Thyroid gland (tissue), 4 donors: ENCODE measurements around the gene FHOD3. TPM values are rescaled to one million over a fixed set of nuclear protein-coding genes. Genes with fewer than 3 reads are reported as not detected.

ENCODE experiments used
- DNase-seq, 2 donors: peaks; one replicate each; pipeline ENCODE4 v3.0.0-alpha.2; 2019
- H3K27ac ChIP-seq, 3 donors: fragments of 200-600 bp; sonication (generic); 1 replicate in 2 of 3; 2 replicates in 1 of 3; pipeline ENCODE4 v1.5.1; 2016 to 2019; ENCODE audit warnings: mild to moderate bottlenecking in 1 of 3, moderate library complexity in 1 of 3
- H3K27me3 ChIP-seq: fragments of 200-600 bp; sonication (generic); one replicate; pipeline ENCODE4 v1.5.1; 2019
- H3K36me3 ChIP-seq, 2 donors: fragments of 200-600 bp; sonication (generic); one replicate each; pipeline ENCODE4 v1.5.1; 2016 to 2019
- H3K4me1 ChIP-seq, 2 donors: fragments of 200-600 bp; sonication (generic); one replicate each; pipeline ENCODE4 v1.5.1; 2017 to 2019
- H3K4me3 ChIP-seq, 3 donors: fragments of 200-600 bp; sonication (generic); replicated peaks in 1 of 3; 1 replicate in 2 of 3; 2 replicates in 1 of 3; pipeline ENCODE4 v1.5.1; 2016; ENCODE audit warnings: mild to moderate bottlenecking in 1 of 3
- H3K9me3 ChIP-seq: fragments of 200-600 bp; sonication (generic); one replicate; pipeline ENCODE4 v1.5.1; 2017
- CTCF ChIP-seq, 6 experiments: fragments of 200-600 bp in 3 of 6; fragments of 450-650 bp in 3 of 6; sonication (generic) in 3 of 6; IDR thresholded peaks; one replicate each; pipeline ENCODE4 v1.5.1; 2016 to 2019; ENCODE audit warnings: antibody characterized with exemption in 6 of 6, mild to moderate bottlenecking in 2 of 6, inconsistent platforms in 1 of 6, moderate library complexity in 1 of 6
- POLR2A ChIP-seq, 2 donors: fragments of 450-650 bp; IDR thresholded peaks; one replicate each; pipeline ENCODE4 v1.6.1; 2017; ENCODE audit warnings: antibody characterized with exemption in 2 of 2, mild to moderate bottlenecking in 2 of 2, moderate library complexity in 1 of 2
- WGBS, 2 donors: methylation state at CpG; one replicate each; pipeline ENCODE4 v1.1.5; 2017; 5-methylcytosine and 5-hydroxymethylcytosine counted together
- intact Hi-C: fragments of 100-400 bp; cut with DNase I; formaldehyde crosslinking; loops from one replicate; pipeline ENCODE4 v1.15.1; 2023
- total RNA-seq, 4 donors: library from RNA; depleted of rRNA; stranded (reverse); fragments of >200 nt; gene quantifications; one replicate each; pipeline ENCODE4 v1.2.3, GENCODE V29; 2016

The FHOD3 gene
- total RNA-seq, 4 donors from 2014 or later, result 1.6 to 6.9 (median 4.8) TPM

- H3K9me3 ChIP-seq, result no peaks in the 10 kb centered on the region
- TF ChIP-seq POLR2A (IDR thresholded peaks at IDR 0.05) (no peak), CTCF (IDR thresholded peaks at IDR 0.05) (no peak)
- H3K36me3 ChIP-seq, result no peaks in the 10 kb centered on the region
- no peak overlapping the region for H3K27ac ChIP-seq
- DNase-seq, result no peak
- intact Hi-C loops, result no loop called here
- H3K27me3 ChIP-seq, result no peaks in the 10 kb centered on the region
- WGBS, 2 donors, result 93% methylated on average over 3 of the region's 3 CpGs
- no peak overlapping the region for H3K4me3 ChIP-seq
- H3K4me1 ChIP-seq, result no peaks in the 10 kb centered on the region
Observed at GRCh38 chr18:36392979-36393287, 95.4 kb downstream of the FHOD3 start.

GRCh38 chr18:36394486-36394885 is 97.0 kb downstream of the FHOD3 start:
- H3K27me3 ChIP-seq, result no peaks in the 10 kb centered on the region
- WGBS, 2 donors, result 89 to 94% methylated on average over 3 of the region's 3 CpGs
- DNase-seq, result no peak
- no peak overlapping the region for H3K27ac ChIP-seq
- no peaks in the 10 kb centered on the region for H3K9me3 ChIP-seq
- H3K36me3 ChIP-seq, result no peaks in the 10 kb centered on the region
- no peak overlapping the region for H3K4me3 ChIP-seq
- no peak for TF ChIP-seq CTCF (IDR thresholded peaks at IDR 0.05)
- no peak for TF ChIP-seq POLR2A (IDR thresholded peaks at IDR 0.05)
- intact Hi-C loops, result no loop called here
- no peaks in the 10 kb centered on the region for H3K4me1 ChIP-seq

GRCh38 chr18:36396190-36396589 is 98.7 kb downstream of the FHOD3 start:
- H3K36me3 ChIP-seq, result no peaks in the 10 kb centered on the region
- H3K4me3 ChIP-seq, result no peak overlapping the region
- H3K27me3 ChIP-seq, result no peaks in the 10 kb centered on the region
- DNase-seq, result no peak
- no peaks in the 10 kb centered on the region for H3K9me3 ChIP-seq
- no peak overlapping the region for H3K27ac ChIP-seq
- H3K4me1 ChIP-seq, result no peaks in the 10 kb centered on the region
- TF ChIP-seq CTCF (IDR thresholded peaks at IDR 0.05) (no peak), POLR2A (IDR thresholded peaks at IDR 0.05) (no peak)
- intact Hi-C loops, result no loop called here

GRCh38 chr18:36397033-36397432 is 99.5 kb downstream of the FHOD3 start:
- H3K36me3 ChIP-seq, result no peaks in the 10 kb centered on the region
- no peaks in the 10 kb centered on the region for H3K27me3 ChIP-seq
- no peak for TF ChIP-seq CTCF (IDR thresholded peaks at IDR 0.05)
- no peak for TF ChIP-seq POLR2A (IDR thresholded peaks at IDR 0.05)
- intact Hi-C loops, result no loop called here
- H3K9me3 ChIP-seq, result no peaks in the 10 kb centered on the region
- no peak overlapping the region for H3K4me3 ChIP-seq
- H3K27ac ChIP-seq, result no peak overlapping the region
- DNase-seq, result no peak
- H3K4me1 ChIP-seq, result no peaks in the 10 kb centered on the region

- TF ChIP-seq CTCF (IDR thresholded peaks at IDR 0.05), result no peak
- TF ChIP-seq POLR2A (IDR thresholded peaks at IDR 0.05), result no peak
- Histone ChIP-seq H3K36me3 (no peaks in the 10 kb centered on the region), H3K27ac (no peak overlapping the region), H3K4me3 (no peak overlapping the region), H3K9me3 (no peaks in the 10 kb centered on the region), H3K27me3 (no peaks in the 10 kb centered on the region), H3K4me1 (no peaks in the 10 kb centered on the region)
- DNase-seq, result no peak
- WGBS, 2 donors, result 96% methylated on average over 3 of the region's 3 CpGs
- intact Hi-C loops, result no loop called here
Observed at GRCh38 chr18:36398419-36398818, 100.9 kb downstream of the FHOD3 start.
